Bone marrow (tissue), 2 donors: ENCODE measurements around the gene PYGB.

Experiments used
- DNase-seq, 2 donors: peaks; one replicate each; lab custom pipeline; 2025; lab: John Stamatoyannopoulos, UW

PYGB gene

DNA sequence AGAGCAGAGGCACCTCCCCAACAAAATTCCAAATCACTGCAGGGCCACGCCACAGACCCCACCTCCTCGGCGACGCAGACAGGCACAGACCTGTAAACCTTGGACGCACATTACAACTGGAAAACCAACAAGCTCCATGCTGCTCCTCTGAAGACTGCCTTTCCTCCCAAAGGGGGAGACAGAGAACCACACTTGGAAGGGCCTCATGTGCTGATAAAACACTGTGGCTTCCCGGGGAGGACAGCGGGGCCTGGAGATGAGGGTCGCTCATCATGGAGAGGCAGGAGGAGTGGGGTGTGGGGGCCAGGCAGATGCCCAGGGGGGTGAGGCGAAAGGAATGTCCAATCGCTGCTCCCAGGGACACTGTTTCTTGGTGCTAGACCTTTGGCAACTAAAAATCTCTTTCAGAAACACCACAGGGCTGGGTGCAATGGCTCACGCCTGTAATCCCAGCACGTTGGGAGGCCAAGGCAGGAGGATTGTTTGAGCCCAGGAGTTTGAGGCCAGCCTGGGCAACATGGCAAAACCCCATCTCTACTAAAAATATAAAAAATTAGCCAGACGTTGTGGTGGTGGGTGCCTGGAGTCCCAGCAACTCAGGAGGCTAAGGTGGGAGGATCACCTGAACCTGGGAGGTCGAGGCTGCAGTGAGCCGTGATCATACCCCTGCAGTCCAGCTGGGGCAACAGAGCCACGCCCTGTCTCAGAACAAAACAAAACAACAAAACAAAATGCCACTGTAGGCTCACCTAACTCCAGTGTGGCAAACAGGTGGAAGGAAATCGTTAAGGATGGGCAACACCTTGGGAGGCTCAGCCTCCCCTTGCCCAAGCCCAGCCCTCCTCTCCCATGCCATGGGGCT lies 88.9 kb downstream of the PYGB start:
- DNase-seq, result no peak

DNA sequence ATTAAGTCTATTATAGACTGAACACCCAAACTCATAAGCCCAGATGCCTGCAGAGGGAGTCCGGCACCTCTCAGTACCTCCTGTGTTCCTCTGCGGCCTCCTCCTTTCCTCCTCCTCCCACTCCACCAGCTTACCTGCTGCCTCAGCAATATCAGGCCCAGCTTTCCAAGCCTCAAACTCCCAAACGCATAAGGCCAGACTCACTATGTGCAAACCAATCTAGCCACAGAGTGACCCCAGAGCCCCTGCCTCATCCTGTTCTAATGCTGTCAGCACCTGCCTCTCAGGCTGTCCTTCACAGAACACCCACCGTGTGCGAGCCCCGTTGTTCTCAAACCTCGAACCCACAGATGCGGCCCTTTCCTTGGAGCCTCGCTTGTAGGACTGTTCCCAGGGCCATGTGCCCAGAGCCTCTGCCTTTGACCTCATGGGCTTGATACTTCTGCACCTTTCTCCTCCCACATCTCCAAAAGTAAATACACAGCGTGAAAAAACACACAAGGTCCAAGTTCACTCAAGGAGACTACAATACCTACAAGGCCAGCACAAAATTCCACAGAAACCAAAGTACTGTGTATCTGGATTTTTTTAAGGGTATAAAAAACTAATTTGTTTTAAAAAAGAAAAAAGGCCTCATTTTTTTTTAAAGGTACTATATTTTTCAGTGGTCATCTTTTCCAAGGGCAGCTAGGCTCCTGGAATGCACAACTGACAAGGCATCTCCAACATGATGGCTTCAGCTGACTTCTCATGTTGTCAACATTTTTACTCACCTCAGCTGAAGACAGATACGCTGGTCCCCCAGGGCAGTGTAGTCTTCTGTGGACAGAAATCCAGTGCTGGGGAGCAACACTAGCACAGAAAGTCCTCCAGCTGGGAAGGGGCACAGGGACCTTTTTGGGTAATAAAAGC lies 90.5 kb downstream of the PYGB start:
- DNase-seq, result no peak

DNA sequence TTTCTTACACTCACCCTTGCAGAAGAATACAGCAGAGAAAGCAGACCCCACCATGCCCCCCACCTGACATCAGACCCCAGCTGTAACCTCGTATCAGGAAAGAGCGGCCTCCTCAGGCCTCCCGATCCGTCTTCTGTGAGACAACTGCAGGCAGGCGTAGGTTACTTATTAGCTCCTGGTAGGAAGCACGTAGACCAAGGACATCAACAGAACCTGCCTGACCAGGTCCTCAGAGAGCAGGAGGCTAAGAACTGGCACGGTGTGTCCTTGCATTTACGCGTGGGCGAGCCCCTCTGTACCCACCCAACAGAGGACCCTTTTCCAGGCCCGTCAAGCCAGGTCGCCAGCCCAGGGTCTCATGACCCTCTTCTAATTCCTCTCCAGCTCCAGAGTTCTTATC lies 91.7 kb downstream of the PYGB start:
- DNase-seq, result no peak

DNA sequence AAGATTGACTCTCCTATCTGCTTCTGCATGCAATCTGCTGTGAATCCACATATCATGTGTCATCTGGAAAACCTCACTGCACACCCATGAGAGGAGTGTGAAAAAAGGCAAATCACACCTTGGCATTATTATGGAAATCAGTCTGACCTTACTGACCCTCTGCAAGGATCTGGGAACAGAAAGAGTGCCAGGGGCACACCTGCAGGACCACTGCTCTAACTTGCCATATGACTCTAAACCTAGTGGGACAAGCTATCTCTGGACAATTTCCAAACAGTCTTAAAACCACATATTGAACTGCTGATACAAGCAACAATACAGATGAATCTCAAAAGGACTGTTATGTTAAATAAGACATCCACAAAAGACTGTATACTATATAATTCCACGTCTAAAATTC lies 92.5 kb downstream of the PYGB start:
- no peak for DNase-seq

DNA sequence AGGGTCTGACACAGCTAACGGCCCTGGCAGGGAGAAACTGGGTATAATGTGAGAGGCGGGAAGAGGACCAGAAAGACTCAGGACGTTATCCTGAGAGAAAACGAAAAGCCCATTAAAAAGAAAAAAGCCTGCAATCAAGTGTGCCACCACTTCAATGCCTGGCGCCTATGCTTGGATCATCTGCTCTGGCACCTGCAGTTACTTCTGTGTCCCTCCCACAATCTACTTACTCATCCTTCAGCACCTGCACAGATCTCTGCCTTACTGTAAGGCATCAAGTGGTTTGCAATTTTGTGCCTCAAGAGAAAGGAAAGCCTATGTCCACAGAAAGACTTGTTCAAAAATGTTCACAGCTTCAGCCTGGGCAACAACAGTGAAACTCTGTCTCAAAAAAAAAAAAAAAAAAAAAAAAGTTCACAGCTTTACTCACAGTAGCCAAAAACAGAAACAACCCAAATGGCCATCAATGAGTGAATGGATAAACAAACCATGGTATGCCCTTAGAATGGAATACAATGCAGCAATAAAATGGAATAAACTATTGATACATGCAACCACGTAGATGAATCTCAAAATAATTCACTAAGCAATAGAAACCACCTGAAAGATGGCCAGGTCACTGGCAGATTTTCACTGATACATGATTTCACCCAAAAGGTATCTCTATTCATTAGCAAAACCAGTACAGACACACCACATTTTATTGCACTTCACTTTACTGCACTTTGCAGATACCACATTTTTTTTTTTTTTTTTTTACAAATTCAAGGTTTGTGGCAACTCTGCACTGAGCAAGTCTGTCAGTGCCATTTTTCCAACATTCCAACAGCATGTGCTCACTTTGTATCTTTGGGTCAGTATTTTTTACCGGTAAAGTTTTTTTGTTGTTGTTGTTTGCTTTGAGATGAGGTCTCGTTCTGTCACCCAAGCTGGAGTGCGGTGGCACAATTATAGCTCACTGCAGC lies 94.1 kb downstream of the PYGB start:
- DNase-seq, result no peak

DNA sequence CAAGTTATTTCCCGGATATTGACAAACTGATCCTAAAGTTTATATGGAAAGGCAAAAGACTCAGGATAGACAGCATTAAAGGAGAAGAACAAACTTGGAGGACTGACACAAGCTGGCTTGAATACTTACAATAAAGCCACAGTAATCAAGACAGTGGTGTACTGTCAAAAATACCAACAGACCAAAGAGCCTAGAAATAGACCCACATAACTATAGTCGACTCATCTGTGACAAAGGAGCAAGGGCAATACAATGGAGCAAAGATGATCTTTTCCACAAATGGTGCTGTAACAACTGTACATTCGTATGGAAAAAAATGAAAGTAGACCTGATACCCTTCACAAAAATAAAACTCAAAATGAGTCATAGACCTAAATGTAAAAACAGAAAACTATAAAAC lies 96.7 kb downstream of the PYGB start:
- DNase-seq, result no peak

DNA sequence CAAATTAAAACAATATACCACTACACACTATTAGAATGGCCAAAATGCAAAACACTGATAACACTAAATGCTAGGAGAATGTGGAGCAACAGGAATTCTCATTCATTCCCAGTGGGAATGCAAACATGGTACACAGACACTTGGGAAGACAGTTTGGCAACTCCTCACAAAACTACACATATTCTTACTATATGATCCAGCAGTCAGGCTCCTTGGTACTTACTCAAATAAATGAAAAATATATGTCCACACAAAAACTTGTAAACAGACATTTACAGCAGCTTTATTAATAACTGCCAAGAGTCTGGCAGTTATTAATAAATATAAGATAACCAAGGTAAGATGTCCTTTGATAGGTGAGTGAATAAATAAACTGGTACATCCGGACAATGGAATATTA lies 97.8 kb downstream of the PYGB start:
- no peak for DNase-seq

DNA sequence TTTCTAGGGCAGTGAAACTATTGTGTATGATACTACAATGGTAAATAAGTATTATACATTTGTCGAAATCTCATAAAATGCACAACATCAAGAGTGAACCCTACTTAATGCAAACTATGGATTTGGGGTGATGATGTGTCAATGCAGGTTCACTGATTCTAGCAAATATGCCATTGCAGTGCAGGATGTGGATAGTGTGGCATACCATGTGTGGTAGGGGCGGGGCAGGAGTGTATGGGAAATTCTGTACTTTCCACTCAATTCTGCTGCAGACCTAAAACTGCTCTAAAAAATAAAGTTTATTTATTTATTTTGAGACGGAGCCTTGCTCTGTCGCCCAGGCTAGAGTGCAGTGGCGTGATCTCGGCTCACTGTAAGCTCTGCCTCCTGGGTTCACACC lies 98.5 kb downstream of the PYGB start:
- DNase-seq, result no peak
